ENCODE data around the gene ASPSCR1.

GRCh38 chr17:82062984-82063368 is 85.5 kb downstream of the ASPSCR1 start:
- TF ChIP-seq CTCF (IDR thresholded peaks at IDR 0.05) (no peak), POLR2AphosphoS5 (IDR thresholded peaks at IDR 0.05) (no peak), EP300 (IDR thresholded peaks at IDR 0.05) (no peak)

Data from upper lobe of left lung (tissue), 4 donors.